K562 (cell line): Measurements from ENCODE around the gene CD164L2.

ENCODE experiments used
- EP300 ChIP-seq: IDR thresholded peaks from 2 replicates; pipeline ENCODE4 v1.6.1; 2012; ENCODE audit warnings: low read length, improper control_type of control experiment
- HNRNPL ChIP-seq: fragments of 200-400 bp; formaldehyde crosslinking; IDR thresholded peaks from 2 replicates; pipeline ENCODE4 v1.6.1; 2017; ENCODE audit warnings: low read depth, mild to moderate bottlenecking, low read length
- SMARCA5 ChIP-seq: fragments of 450-650 bp; IDR thresholded peaks from 2 replicates; pipeline ENCODE4 v1.6.1; 2016
- TBL1XR1 ChIP-seq, 2 experiments: IDR thresholded peaks; 2 replicates each; pipeline ENCODE4 v1.6.1; 2012; ENCODE audit warnings: improper control_type of control experiment in 2 of 2, low read length in 2 of 2, mild to moderate bottlenecking in 1 of 2
- U2AF2 ChIP-seq: fragments of 200-400 bp; formaldehyde crosslinking; optimal IDR thresholded peaks from 2 replicates; pipeline ENCODE3; 2017; ENCODE audit warnings: low read depth, mild to moderate bottlenecking, low read length
- USF1 ChIP-seq: sonication (generic); formaldehyde crosslinking; IDR thresholded peaks from 2 replicates; pipeline ENCODE4 v1.9.0; 2022; ENCODE audit warnings: mild to moderate bottlenecking, missing genetic modification reagents
- ZNF232 ChIP-seq: sonication (generic); formaldehyde crosslinking; IDR thresholded peaks from 2 replicates; pipeline ENCODE4 v1.8.0; 2022; ENCODE audit warnings: mild to moderate bottlenecking, missing genetic modification reagents
- ZNF695 ChIP-seq: fragments of 450-650 bp; formaldehyde crosslinking; IDR thresholded peaks from 2 replicates; pipeline ENCODE4 v1.4.0; 2020; ENCODE audit warnings: mild to moderate bottlenecking, moderate library complexity
- TF ChIP-seq, protein P1 (sequence below), 3 experiments: IDR thresholded peaks in 2 of 3; conservative IDR thresholded peaks in 1 of 3; 2 replicates each; pipeline ENCODE4 v1.5.1; 2011 to 2012; ENCODE audit warnings: low read length in 3 of 3, mild to moderate bottlenecking in 3 of 3, control low read depth in 2 of 3, improper control_type of control experiment in 1 of 3, inconsistent platforms in 1 of 3, low read depth in 1 of 3, mixed read lengths in 1 of 3, moderate library complexity in 1 of 3; ENCODE audit not compliant: insufficient read depth in 2 of 3
- TF ChIP-seq, protein P2 (sequence below): fragments of 250-450 bp; sonication (Bioruptor Pico); IDR thresholded peaks from 2 replicates; pipeline ENCODE4 v1.5.0; 2020; ENCODE audit warnings: mild to moderate bottlenecking, borderline replicate concordance

DNA sequence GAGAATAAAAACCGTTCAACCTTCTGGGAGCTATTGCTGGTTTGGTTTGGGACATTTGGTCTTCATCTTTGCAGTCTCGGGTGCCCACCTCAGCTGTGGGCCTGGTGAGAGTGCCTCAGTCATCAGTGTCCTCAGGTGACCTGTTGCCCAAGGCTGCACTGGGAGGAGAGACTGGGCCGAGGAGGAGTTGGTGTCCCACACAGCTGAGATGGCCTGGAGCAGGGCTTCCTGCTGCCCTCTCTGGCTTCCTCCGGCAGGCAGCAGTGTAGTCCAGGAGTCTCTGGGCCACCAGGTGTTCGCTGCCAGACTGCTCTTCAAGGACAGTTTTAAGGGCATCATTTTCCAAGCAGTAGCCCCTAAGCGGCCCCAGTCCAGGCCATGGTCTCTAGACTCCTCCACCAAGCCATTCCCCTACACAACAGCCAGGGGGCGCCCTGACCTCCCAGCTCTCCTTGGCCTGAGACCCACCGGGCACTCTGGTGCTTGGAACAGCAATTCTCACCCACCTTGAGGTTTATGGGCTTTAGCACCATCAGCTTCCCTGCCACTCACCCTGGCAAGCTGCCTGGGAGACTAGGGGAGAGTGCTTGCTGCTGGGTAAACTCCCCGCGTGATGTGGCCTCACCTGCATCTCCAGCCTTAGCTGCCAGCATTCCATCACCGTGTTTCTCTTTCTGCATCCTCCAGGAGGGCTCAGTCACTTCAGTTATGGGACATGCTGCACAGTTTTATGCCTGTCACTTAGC lies 50.4 kb downstream of the CD164L2 start:
- TF ChIP-seq SMARCA5 (no peak), ZNF695 (no peak), USF1 (no peak), ZNF232 (no peak), HNRNPL (no peak), TBL1XR1 (IDR thresholded peaks at IDR 0.05; ENCODE audit: low read length in 2 of 2) (no peak), U2AF2 (no peak), EP300 (no peak)
- TF ChIP-seq, protein P1, sequence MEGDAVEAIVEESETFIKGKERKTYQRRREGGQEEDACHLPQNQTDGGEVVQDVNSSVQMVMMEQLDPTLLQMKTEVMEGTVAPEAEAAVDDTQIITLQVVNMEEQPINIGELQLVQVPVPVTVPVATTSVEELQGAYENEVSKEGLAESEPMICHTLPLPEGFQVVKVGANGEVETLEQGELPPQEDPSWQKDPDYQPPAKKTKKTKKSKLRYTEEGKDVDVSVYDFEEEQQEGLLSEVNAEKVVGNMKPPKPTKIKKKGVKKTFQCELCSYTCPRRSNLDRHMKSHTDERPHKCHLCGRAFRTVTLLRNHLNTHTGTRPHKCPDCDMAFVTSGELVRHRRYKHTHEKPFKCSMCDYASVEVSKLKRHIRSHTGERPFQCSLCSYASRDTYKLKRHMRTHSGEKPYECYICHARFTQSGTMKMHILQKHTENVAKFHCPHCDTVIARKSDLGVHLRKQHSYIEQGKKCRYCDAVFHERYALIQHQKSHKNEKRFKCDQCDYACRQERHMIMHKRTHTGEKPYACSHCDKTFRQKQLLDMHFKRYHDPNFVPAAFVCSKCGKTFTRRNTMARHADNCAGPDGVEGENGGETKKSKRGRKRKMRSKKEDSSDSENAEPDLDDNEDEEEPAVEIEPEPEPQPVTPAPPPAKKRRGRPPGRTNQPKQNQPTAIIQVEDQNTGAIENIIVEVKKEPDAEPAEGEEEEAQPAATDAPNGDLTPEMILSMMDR (IDR thresholded peaks at IDR 0.05 in 2 of 3, conservative IDR thresholded peaks at IDR 0.05 in 1 of 3; ENCODE audit: insufficient read depth in 2 of 3, low read depth in 1 of 3, low read length in 3 of 3) = peak; percentile 88 to 96 (median 90)
- TF ChIP-seq, protein P2, sequence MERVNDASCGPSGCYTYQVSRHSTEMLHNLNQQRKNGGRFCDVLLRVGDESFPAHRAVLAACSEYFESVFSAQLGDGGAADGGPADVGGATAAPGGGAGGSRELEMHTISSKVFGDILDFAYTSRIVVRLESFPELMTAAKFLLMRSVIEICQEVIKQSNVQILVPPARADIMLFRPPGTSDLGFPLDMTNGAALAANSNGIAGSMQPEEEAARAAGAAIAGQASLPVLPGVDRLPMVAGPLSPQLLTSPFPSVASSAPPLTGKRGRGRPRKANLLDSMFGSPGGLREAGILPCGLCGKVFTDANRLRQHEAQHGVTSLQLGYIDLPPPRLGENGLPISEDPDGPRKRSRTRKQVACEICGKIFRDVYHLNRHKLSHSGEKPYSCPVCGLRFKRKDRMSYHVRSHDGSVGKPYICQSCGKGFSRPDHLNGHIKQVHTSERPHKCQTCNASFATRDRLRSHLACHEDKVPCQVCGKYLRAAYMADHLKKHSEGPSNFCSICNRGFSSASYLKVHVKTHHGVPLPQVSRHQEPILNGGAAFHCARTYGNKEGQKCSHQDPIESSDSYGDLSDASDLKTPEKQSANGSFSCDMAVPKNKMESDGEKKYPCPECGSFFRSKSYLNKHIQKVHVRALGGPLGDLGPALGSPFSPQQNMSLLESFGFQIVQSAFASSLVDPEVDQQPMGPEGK (CRISPR knock-in tag) = no peak
